Prostate gland (tissue), 2 donors: Measurements from ENCODE around the gene ANKRD13A. TPM values are rescaled to one million over a fixed set of nuclear protein-coding genes. Genes with fewer than 3 reads are reported as not detected.

ENCODE experiments used
- DNase-seq: peaks from one replicate; pipeline ENCODE4 v3.0.0-alpha.2; 2019; ENCODE audit warnings: low spot score
- H3K27ac ChIP-seq, 2 donors: fragments of 200-600 bp; sonication (generic); 2 replicates each; pipeline ENCODE4 v1.5.1; 2017 to 2019
- H3K27me3 ChIP-seq: fragments of 200-600 bp; sonication (generic); replicated peaks from 2 replicates; pipeline ENCODE4 v1.5.1; 2019; ENCODE audit not compliant: insufficient read depth
- H3K36me3 ChIP-seq, 2 donors: fragments of 200-600 bp; sonication (generic); 1 replicate in 1 of 2; 2 replicates in 1 of 2; pipeline versions ENCODE4 v1.5.1 to v1.8.1; 2017 to 2019
- H3K4me1 ChIP-seq: fragments of 200-600 bp; sonication (generic); replicated peaks from 2 replicates; pipeline ENCODE4 v1.5.1; 2019
- H3K4me3 ChIP-seq, 2 donors: fragments of 200-600 bp; sonication (generic); 2 replicates each; pipeline ENCODE4 v1.5.1; 2017 to 2019
- H3K9me3 ChIP-seq: fragments of 200-600 bp; sonication (generic); 2 replicates; pipeline ENCODE4 v1.5.1; 2017
- CTCF ChIP-seq, 4 experiments: fragments of 200-600 bp in 2 of 4; fragments of 450-650 bp in 2 of 4; sonication (generic) in 2 of 4; IDR thresholded peaks; 1 replicate in 3 of 4; 2 replicates in 1 of 4; pipeline ENCODE4 v1.5.1; 2016 to 2019; ENCODE audit warnings: antibody characterized with exemption in 4 of 4, mild to moderate bottlenecking in 2 of 4, moderate library complexity in 2 of 4
- POLR2A ChIP-seq: fragments of 450-650 bp; IDR thresholded peaks from one replicate; pipeline ENCODE4 v1.6.1; 2016; ENCODE audit warnings: antibody characterized with exemption, mild to moderate bottlenecking
- POLR2AphosphoS5 ChIP-seq: sonication (generic); formaldehyde crosslinking; IDR thresholded peaks from one replicate; pipeline ENCODE4 v1.6.1; 2017; ENCODE audit warnings: antibody characterized with exemption
- WGBS: methylation state at CpG from one replicate; pipeline ENCODE4 v1.1.5; 2018; 5-methylcytosine and 5-hydroxymethylcytosine counted together
- intact Hi-C: fragments of 100-400 bp; cut with DNase I; formaldehyde crosslinking; loops from one replicate; pipeline ENCODE4 v1.14.2; 2022
- total RNA-seq, 2 donors: library from RNA; depleted of rRNA; stranded (reverse); fragments of >200 nt; gene quantifications; one replicate each; pipeline ENCODE4 v1.1.0, GENCODE V29; 2016

ANKRD13A gene
- 10 to 100 TPM; 76.1 to 87.4 TPM for total RNA-seq

DNA sequence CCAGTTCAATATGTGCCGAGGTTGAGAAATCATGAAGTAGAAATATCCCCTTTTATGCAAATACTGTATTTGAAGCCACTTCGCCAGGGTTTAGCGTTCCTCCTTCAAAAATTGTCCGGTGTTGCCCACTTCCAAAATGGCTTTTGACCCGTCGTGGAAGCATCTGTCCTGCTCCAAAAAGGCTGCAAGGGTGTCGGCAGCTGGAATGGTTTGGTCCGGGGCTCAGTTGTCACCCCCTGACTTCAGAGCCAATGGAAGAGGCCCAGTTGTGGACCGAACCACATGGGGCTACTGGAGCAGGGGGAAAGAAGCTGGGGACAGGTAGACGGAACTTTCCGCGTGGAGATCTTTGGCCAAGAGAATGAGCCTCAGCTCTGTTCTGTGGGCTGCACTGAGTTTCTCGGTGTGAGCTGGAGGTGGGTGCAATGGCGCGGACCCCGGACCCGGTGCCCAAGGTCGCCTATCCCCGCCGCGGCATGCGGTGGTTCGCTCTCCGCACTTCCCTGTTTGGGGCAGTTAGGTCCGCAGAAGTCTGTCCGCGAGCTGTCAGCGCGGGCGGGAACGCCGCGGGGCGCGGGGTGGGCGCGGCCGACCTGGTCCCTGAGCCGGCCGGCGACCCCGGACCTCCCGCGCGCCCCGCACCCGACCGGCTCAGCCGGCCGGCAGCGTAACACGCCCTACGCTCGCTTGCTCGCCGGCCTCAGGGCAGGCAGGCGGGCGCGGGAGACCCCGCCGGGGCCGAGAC, at the start of gene ANKRD13A:
ANKRD13A (plus strand) TSS at position 527 of the 745 bp plus-strand sequence. CDS start 259 bp downstream, outside the sequence.
- Histone ChIP-seq H3K36me3 (no peaks in the 10 kb centered on the region), H3K27me3 (no peaks in the 10 kb centered on the region), H3K4me3 (peak within 1 kb of the TSS; percentile 96 to 99), H3K27ac (peak within 1 kb of the TSS; percentile 79 to 81), H3K4me1 (no peaks in the 10 kb centered on the region), H3K9me3 (no peaks in the 10 kb centered on the region)
- intact Hi-C loops = loop anchor here (5.0 kb wide), 2 partner anchors 47 to 97 kb away; partner anchors contain the start of gene TCHP
- peak; percentile 87 for DNase-seq
- under 1% methylated on average over 60 of the region's 62 CpGs for WGBS
- TF ChIP-seq CTCF (IDR thresholded peaks at IDR 0.05) = peak in 1 of 4 experiments; percentile 18
- TF ChIP-seq POLR2A = peak; percentile 73
- peak; percentile 97 for TF ChIP-seq POLR2AphosphoS5

DNA sequence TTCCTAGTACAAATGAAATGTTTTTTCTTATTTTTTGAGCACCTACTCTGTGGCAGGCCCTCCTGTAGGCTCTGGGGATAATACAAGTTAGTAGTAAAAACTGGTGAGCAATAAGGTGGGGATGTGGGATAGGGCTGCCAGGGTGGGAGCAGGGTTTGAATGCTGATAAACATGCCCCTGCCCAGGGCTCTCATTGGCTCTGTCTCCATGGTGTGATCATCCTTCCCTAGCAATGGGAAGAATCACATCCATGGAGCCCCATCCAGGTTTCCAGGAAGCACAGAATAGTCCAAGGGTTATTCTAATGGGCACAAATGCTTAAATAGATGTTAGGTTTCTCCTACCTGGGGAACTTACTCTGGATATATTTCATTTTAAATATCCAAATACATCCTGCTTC, 48.6 kb upstream of the ANKRD13A start:
- no peaks in the 10 kb centered on the region for H3K9me3 ChIP-seq
- peaks cover 0 to 6% of the 10 kb centered on the region in 2 donors for H3K36me3 ChIP-seq
- no peak for TF ChIP-seq CTCF (IDR thresholded peaks at IDR 0.05)
- no peak for TF ChIP-seq POLR2AphosphoS5
- TF ChIP-seq POLR2A = no peak
- DNase-seq = no peak
- H3K27me3 ChIP-seq = no peaks in the 10 kb centered on the region
- intact Hi-C loops = loop anchor here (5.0 kb wide), 1 partner anchor 47 kb away; the partner anchor contains the start of genes ANKRD13A and GIT2
- no peak overlapping the region for H3K4me3 ChIP-seq
- H3K27ac ChIP-seq = no peak overlapping the region
- no peaks in the 10 kb centered on the region for H3K4me1 ChIP-seq

DNA sequence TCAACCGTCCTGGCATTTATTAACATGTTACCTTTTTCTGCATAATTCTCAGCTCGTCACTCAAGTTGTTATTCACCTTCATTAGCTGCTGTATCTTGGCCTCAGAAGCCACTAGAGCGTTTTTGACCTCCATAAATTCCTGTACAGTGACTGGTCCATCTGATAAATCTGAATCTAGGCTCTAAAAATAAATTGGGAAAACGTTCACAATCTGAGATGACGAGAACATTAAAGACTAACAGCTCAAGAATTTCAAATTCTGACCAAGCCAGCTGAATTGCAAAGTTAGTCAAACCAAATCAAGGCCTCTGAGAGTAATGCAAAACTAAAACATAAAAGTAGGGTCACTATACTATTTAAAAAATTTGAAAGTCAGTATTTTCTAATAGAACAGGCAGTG, 48.1 kb upstream of the ANKRD13A start:
- TF ChIP-seq POLR2A (no peak), POLR2AphosphoS5 (no peak), CTCF (IDR thresholded peaks at IDR 0.05) (no peak)
- Histone ChIP-seq H3K36me3 (peaks cover 0 to 6% of the 10 kb centered on the region in 2 donors), H3K4me3 (no peak overlapping the region), H3K9me3 (no peaks in the 10 kb centered on the region), H3K27me3 (no peaks in the 10 kb centered on the region), H3K4me1 (no peaks in the 10 kb centered on the region), H3K27ac (peak overlapping the region in 1 of 2 donors; percentile 13)
- DNase-seq = no peak
- 56% methylated on average over 5 of the region's 5 CpGs for WGBS
- intact Hi-C loops = loop anchor here (5.0 kb wide), 1 partner anchor 46 kb away; the partner anchor contains the start of genes ANKRD13A and GIT2

DNA sequence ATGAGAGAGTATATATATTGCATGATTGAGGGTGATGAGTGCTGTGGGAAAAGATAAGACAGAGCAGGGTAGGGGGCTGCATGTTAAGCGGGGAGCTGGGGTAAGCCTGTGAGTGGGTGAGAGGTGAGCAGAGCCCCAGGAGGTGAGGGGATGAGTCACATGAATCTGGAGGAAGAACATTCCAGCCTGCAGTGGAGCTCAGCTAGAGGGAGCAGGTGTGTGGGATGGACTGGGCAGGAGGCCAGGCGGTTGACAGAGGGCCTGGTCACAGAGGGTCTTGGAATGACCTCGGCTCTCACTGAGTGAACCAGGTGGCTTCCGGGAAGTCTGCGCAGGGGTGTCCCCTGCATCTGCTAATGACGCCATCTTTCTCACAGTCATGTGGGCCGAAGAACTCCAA, 47.5 kb upstream of the ANKRD13A start:
- no peak for DNase-seq
- no peak for TF ChIP-seq CTCF (IDR thresholded peaks at IDR 0.05)
- TF ChIP-seq POLR2AphosphoS5 = no peak
- TF ChIP-seq POLR2A = no peak
- 67% methylated on average over 7 of the region's 7 CpGs for WGBS
- peaks cover 0 to 6% of the 10 kb centered on the region in 2 donors for H3K36me3 ChIP-seq
- peak overlapping the region in 1 of 2 donors; percentile 13 for H3K27ac ChIP-seq
- no peaks in the 10 kb centered on the region for H3K27me3 ChIP-seq
- no peaks in the 10 kb centered on the region for H3K9me3 ChIP-seq
- no peak overlapping the region for H3K4me3 ChIP-seq
- no peaks in the 10 kb centered on the region for H3K4me1 ChIP-seq
- intact Hi-C loops = loop anchor here (5.0 kb wide), 1 partner anchor 46 kb away; the partner anchor contains the start of genes ANKRD13A and GIT2
